HEK293 (cell line): Measurements from ENCODE around the gene NTN4.

Experiments used
- CTCF ChIA-PET: fragments of 350-600 bp; formaldehyde crosslinking; extraction: SDS; loops from one replicate; lab custom pipeline; 2021; ENCODE audit warnings: antibody characterized with exemption; lab: Yijun Ruan, JAX
- POLR2A ChIA-PET: fragments of 300-600 bp; formaldehyde crosslinking; extraction: SDS; loops from one replicate; lab custom pipeline; 2020; ENCODE audit warnings: antibody characterized with exemption, inconsistent platforms; lab: Yijun Ruan, JAX
- H3K27ac ChIP-seq: fragments of 200-500 bp; sonication (Bioruptor generic); 2 replicates; pipeline ENCODE4 v1.5.1; 2014; ENCODE audit warnings: low read depth, low read length, control low read depth, inconsistent platforms; ENCODE audit errors: extremely low read depth
- H3K36me3 ChIP-seq, 2 experiments: fragments of 200-500 bp in 1 of 2; sonication (Bioruptor generic) in 1 of 2; 1 replicate in 1 of 2; 2 replicates in 1 of 2; pipeline ENCODE4 v1.5.1; 2014 to 2017; ENCODE audit warnings: inconsistent platforms in 2 of 2, low read length in 2 of 2; ENCODE audit not compliant: control insufficient read depth in 2 of 2, insufficient read depth in 1 of 2
- H3K4me1 ChIP-seq: fragments of 200-500 bp; sonication (Bioruptor generic); 2 replicates; pipeline ENCODE4 v1.5.1; 2014; ENCODE audit warnings: mild to moderate bottlenecking, low read length, inconsistent platforms; ENCODE audit not compliant: control insufficient read depth, insufficient read depth
- H3K4me3 ChIP-seq: 2 replicates; pipeline ENCODE4 v1.5.1; 2011; ENCODE audit warnings: low read depth, mild to moderate bottlenecking, control low read depth, low read length, moderate library complexity
- H3K9me3 ChIP-seq: fragments of 200-500 bp; sonication (Bioruptor generic); 2 replicates; pipeline ENCODE4 v1.5.1; 2014; ENCODE audit warnings: low read depth, low read length, inconsistent platforms; ENCODE audit not compliant: control insufficient read depth, insufficient read depth
- FEZF1 ChIP-seq: fragments of 450-650 bp; formaldehyde crosslinking; IDR thresholded peaks from 2 replicates; pipeline ENCODE4 v1.5.1; 2016; ENCODE audit warnings: missing biosample characterization, missing genetic modification characterization
- GLI2 ChIP-seq: fragments of 450-650 bp; formaldehyde crosslinking; IDR thresholded peaks from 2 replicates; pipeline ENCODE4; 2017; ENCODE audit warnings: missing biosample characterization, missing genetic modification characterization, low read depth, borderline replicate concordance
- HOXA7 ChIP-seq: sonication (generic); formaldehyde crosslinking; IDR thresholded peaks from 2 replicates; pipeline ENCODE4 v1.8.1; 2022; ENCODE audit warnings: missing genetic modification reagents, borderline replicate concordance
- KLF16 ChIP-seq: fragments of 450-650 bp; formaldehyde crosslinking; IDR thresholded peaks from 2 replicates; pipeline ENCODE4 v1.5.1; 2017; ENCODE audit warnings: missing biosample characterization, missing genetic modification characterization
- MEIS1 ChIP-seq: sonication (generic); formaldehyde crosslinking; IDR thresholded peaks from 2 replicates; pipeline ENCODE4 v1.8.1; 2022; ENCODE audit warnings: missing genetic modification reagents, mild to moderate bottlenecking, borderline replicate concordance
- MYNN ChIP-seq: fragments of 450-650 bp; formaldehyde crosslinking; IDR thresholded peaks from 2 replicates; pipeline ENCODE4 v1.5.1; 2016; ENCODE audit warnings: missing biosample characterization, missing genetic modification characterization, borderline replicate concordance
- OSR2 ChIP-seq: fragments of 450-650 bp; formaldehyde crosslinking; IDR thresholded peaks from 2 replicates; pipeline ENCODE4 v1.5.1; 2016; ENCODE audit warnings: missing biosample characterization, missing genetic modification characterization
- PBX3 ChIP-seq: sonication (generic); formaldehyde crosslinking; IDR thresholded peaks from 2 replicates; pipeline ENCODE4 v1.8.1; 2022; ENCODE audit warnings: mild to moderate bottlenecking, moderate library complexity, missing genetic modification reagents
- TRIM28 ChIP-seq: IDR thresholded peaks from 2 replicates; pipeline ENCODE4 v1.6.1; 2011; ENCODE audit warnings: low read length, control low read depth, borderline replicate concordance
- YY1 ChIP-seq: fragments of 450-650 bp; formaldehyde crosslinking; IDR thresholded peaks from 2 replicates; pipeline ENCODE4 v1.5.1; 2018; ENCODE audit warnings: missing biosample characterization, missing genetic modification characterization
- ZBTB8A ChIP-seq: fragments of 450-650 bp; formaldehyde crosslinking; IDR thresholded peaks from 2 replicates; pipeline ENCODE4 v1.5.1; 2016; ENCODE audit warnings: missing biosample characterization, missing genetic modification characterization
- ZNF174 ChIP-seq: fragments of 450-650 bp; formaldehyde crosslinking; IDR thresholded peaks from 2 replicates; pipeline ENCODE4 v1.5.0; 2017; ENCODE audit warnings: missing biosample characterization, mild to moderate bottlenecking, missing genetic modification characterization
- ZNF223 ChIP-seq: fragments of 450-650 bp; formaldehyde crosslinking; IDR thresholded peaks from 2 replicates; pipeline ENCODE4 v1.5.1; 2016; ENCODE audit warnings: missing biosample characterization, missing genetic modification characterization
- ZNF23 ChIP-seq: fragments of 450-650 bp; formaldehyde crosslinking; IDR thresholded peaks from 2 replicates; pipeline ENCODE4 v1.5.1; 2016; ENCODE audit warnings: missing biosample characterization, missing genetic modification characterization, borderline replicate concordance
- ZNF335 ChIP-seq: fragments of 450-650 bp; formaldehyde crosslinking; conservative IDR thresholded peaks from 2 replicates; pipeline ENCODE4 v1.5.1; 2016; ENCODE audit warnings: missing biosample characterization, missing genetic modification characterization
- ZNF362 ChIP-seq: fragments of 450-650 bp; formaldehyde crosslinking; IDR thresholded peaks from 2 replicates; pipeline ENCODE4 v1.5.1; 2016; ENCODE audit warnings: missing biosample characterization, missing genetic modification characterization
- ZNF366 ChIP-seq: fragments of 450-650 bp; formaldehyde crosslinking; conservative IDR thresholded peaks from 2 replicates; pipeline ENCODE4 v1.5.1; 2016; ENCODE audit warnings: missing biosample characterization, missing genetic modification characterization
- ZNF37A ChIP-seq: fragments of 450-650 bp; IDR thresholded peaks from 2 replicates; pipeline ENCODE4 v1.5.1; 2018; ENCODE audit warnings: missing biosample characterization, missing genetic modification characterization
- ZNF394 ChIP-seq: fragments of 450-650 bp; formaldehyde crosslinking; IDR thresholded peaks from 2 replicates; pipeline ENCODE4 v1.5.1; 2016; ENCODE audit warnings: missing biosample characterization, missing genetic modification characterization, mild to moderate bottlenecking, moderate library complexity, borderline replicate concordance
- ZNF529 ChIP-seq: fragments of 450-650 bp; formaldehyde crosslinking; IDR thresholded peaks from 2 replicates; pipeline ENCODE4 v1.5.1; 2017; ENCODE audit warnings: missing genetic modification characterization, missing biosample characterization; ENCODE audit not compliant: insufficient replicate concordance
- ZNF626 ChIP-seq: fragments of 450-650 bp; sonication (Bioruptor Pico); formaldehyde crosslinking; IDR thresholded peaks from 2 replicates; pipeline ENCODE4 v1.5.1; 2018; ENCODE audit warnings: missing biosample characterization, missing genetic modification characterization, inconsistent platforms
- ZNF768 ChIP-seq: fragments of 450-650 bp; formaldehyde crosslinking; IDR thresholded peaks from 2 replicates; pipeline ENCODE4 v1.5.1; 2018; ENCODE audit warnings: missing biosample characterization, mild to moderate bottlenecking, missing genetic modification characterization
- ZNF777 ChIP-seq: fragments of 450-650 bp; formaldehyde crosslinking; IDR thresholded peaks from 2 replicates; pipeline ENCODE4 v1.5.1; 2017; ENCODE audit warnings: missing biosample characterization, missing genetic modification characterization, borderline replicate concordance
- TF ChIP-seq, protein P1 (sequence below): fragments of 450-650 bp; formaldehyde crosslinking; IDR thresholded peaks from 2 replicates; pipeline ENCODE4 v1.5.1; 2017; ENCODE audit warnings: missing biosample characterization, missing genetic modification characterization
- TF ChIP-seq, protein P2 (sequence below): fragments of 450-650 bp; formaldehyde crosslinking; IDR thresholded peaks from 2 replicates; pipeline ENCODE4 v1.5.1; 2016; ENCODE audit warnings: missing biosample characterization, missing genetic modification characterization, borderline replicate concordance
- TF ChIP-seq, protein P3 (sequence below): fragments of 450-650 bp; IDR thresholded peaks from 2 replicates; pipeline ENCODE4 v1.5.1; 2018; ENCODE audit warnings: missing biosample characterization, mild to moderate bottlenecking, missing genetic modification characterization

Gene NTN4

GRCh38 chr12:95804291-95804690 lies 13.7 kb upstream of the NTN4 start:
- CTCF ChIA-PET = interaction anchor here (0.6 to 2.4 kb wide), 2 partner anchors 10 to 266 kb away, joined by 4 to 11 read pairs; no protein-coding TSS in a partner anchor
- Histone ChIP-seq H3K9me3 (no peaks in the 10 kb centered on the region), H3K27ac (no peak overlapping the region), H3K4me3 (no peak overlapping the region), H3K4me1 (peaks cover 2% of the 10 kb centered on the region; the same call in 1 of the 2 replicates), H3K36me3 (no peaks in the 10 kb centered on the region)
- TF ChIP-seq MYNN (tag by site-specific recombination) (no peak), ZNF394 (tag by site-specific recombination) (no peak), TRIM28 (no peak), MEIS1 (no peak), ZNF366 (no peak), ZNF23 (tag by site-specific recombination) (no peak), KLF16 (tag by site-specific recombination) (no peak), ZNF335 (tag by site-specific recombination) (no peak), ZNF223 (no peak), ZNF529 (tag by site-specific recombination) (no peak), ZNF768 (tag by site-specific recombination) (no peak), FEZF1 (tag by site-specific recombination) (no peak), HOXA7 (CRISPR knock-in tag) (no peak), ZNF777 (no peak), GLI2 (tag by site-specific recombination) (no peak), OSR2 (tag by site-specific recombination) (no peak), ZNF174 (no peak)
- TF ChIP-seq, protein P1, sequence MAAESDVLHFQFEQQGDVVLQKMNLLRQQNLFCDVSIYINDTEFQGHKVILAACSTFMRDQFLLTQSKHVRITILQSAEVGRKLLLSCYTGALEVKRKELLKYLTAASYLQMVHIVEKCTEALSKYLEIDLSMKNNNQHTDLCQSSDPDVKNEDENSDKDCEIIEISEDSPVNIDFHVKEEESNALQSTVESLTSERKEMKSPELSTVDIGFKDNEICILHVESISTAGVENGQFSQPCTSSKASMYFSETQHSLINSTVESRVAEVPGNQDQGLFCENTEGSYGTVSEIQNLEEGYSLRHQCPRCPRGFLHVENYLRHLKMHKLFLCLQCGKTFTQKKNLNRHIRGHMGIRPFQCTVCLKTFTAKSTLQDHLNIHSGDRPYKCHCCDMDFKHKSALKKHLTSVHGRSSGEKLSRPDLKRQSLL (tag by site-specific recombination) = no peak
- POLR2A ChIA-PET = no interaction called here

DNA sequence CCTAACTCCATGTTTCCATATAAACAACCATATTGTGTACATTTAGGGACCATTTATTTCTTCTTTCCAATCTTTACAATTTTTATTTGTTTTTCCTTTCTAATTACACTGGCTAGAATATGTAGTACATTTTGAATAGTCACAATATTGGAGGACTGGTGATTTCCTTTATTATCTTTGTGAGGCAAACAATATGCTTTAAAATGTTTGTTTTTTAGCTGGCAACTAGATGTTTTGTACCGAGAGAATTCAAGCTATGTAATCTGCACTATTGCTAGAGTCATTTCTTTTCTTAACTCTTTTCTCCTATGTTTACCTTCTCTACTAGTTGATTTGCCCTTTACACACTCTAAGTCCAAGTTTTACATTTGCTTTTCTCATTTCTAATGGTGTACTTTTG lies 13.3 kb upstream of the NTN4 start:
- no peak overlapping the region for H3K27ac ChIP-seq
- ChIA-PET POLR2A (no interaction called here), CTCF (interaction anchor here (2.4 kb wide), 1 partner anchor 10 kb away, joined by 11 read pairs; no protein-coding TSS in a partner anchor)
- no peaks in the 10 kb centered on the region for H3K9me3 ChIP-seq
- no peak overlapping the region for H3K4me3 ChIP-seq
- H3K36me3 ChIP-seq = no peaks in the 10 kb centered on the region
- peaks cover 2% of the 10 kb centered on the region; the same call in 1 of the 2 replicates for H3K4me1 ChIP-seq
- no peak for TF ChIP-seq PBX3 (CRISPR knock-in tag)
- TF ChIP-seq, protein P2, sequence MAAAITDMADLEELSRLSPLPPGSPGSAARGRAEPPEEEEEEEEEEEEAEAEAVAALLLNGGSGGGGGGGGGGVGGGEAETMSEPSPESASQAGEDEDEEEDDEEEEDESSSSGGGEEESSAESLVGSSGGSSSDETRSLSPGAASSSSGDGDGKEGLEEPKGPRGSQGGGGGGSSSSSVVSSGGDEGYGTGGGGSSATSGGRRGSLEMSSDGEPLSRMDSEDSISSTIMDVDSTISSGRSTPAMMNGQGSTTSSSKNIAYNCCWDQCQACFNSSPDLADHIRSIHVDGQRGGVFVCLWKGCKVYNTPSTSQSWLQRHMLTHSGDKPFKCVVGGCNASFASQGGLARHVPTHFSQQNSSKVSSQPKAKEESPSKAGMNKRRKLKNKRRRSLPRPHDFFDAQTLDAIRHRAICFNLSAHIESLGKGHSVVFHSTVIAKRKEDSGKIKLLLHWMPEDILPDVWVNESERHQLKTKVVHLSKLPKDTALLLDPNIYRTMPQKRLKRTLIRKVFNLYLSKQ (tag by site-specific recombination) = no peak
- no peak for TF ChIP-seq ZBTB8A (tag by site-specific recombination)
- no peak for TF ChIP-seq ZNF37A (tag by site-specific recombination)
- TF ChIP-seq ZNF626 (tag by site-specific recombination) = no peak
- TF ChIP-seq, protein P3, sequence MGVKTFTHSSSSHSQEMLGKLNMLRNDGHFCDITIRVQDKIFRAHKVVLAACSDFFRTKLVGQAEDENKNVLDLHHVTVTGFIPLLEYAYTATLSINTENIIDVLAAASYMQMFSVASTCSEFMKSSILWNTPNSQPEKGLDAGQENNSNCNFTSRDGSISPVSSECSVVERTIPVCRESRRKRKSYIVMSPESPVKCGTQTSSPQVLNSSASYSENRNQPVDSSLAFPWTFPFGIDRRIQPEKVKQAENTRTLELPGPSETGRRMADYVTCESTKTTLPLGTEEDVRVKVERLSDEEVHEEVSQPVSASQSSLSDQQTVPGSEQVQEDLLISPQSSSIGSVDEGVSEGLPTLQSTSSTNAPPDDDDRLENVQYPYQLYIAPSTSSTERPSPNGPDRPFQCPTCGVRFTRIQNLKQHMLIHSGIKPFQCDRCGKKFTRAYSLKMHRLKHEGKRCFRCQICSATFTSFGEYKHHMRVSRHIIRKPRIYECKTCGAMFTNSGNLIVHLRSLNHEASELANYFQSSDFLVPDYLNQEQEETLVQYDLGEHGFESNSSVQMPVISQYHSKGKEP (tag by site-specific recombination) = no peak
- TF ChIP-seq ZNF362 = no peak
- no peak for TF ChIP-seq YY1 (tag by site-specific recombination)
